GM23338 (cell line): ENCODE data around the gene ZNF354C.

Experiments used
- CREB1 ChIP-seq: fragments of 250-450 bp; sonication (Bioruptor Pico); IDR thresholded peaks from 2 replicates; pipeline ENCODE4 v1.5.0; 2020; ENCODE audit warnings: low read depth, mild to moderate bottlenecking, moderate library complexity
- EZH2phosphoT487 ChIP-seq: fragments of 200-600 bp; sonication (generic); IDR thresholded peaks from one replicate; pipeline ENCODE4 v1.8.1; 2018; ENCODE audit warnings: antibody characterized with exemption; ENCODE audit not compliant: unreplicated experiment
- POLR2AphosphoS5 ChIP-seq: IDR thresholded peaks from 2 replicates; pipeline ENCODE4 v1.6.1; 2016; ENCODE audit warnings: antibody characterized with exemption, low read depth
- TF ChIP-seq, protein P1 (sequence below): IDR thresholded peaks from one replicate; pipeline ENCODE4 v1.6.1; 2018; ENCODE audit warnings: antibody characterized with exemption; ENCODE audit not compliant: unreplicated experiment
- TF ChIP-seq, protein P2 (sequence below): IDR thresholded peaks from 2 replicates; pipeline ENCODE4 v1.6.1; 2016; ENCODE audit warnings: antibody characterized with exemption

DNA sequence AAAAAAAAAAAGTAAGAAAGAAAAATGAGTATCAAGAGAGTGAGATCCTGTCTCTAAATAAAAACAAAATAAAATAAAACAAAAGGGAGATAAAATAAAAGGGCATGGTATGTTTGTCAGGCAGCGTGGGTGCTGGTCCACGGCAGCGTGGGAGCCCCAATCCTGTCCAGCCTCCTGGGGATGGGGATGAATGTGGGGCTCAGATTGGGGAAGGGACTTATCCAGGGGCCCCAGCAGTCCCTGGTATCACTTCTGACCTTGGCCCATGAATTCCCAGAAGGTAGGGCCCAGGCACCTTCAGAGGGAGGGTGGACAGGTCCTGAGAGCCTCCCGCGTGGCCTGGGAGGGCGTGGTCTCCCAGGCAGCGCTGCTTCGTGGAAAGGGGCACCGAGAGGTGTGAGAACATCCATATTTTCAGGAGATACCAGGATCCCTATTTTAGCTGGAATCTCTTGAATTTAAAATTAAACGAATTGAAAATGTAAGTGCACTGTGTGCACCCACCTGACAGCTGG, 71.2 kb downstream of the ZNF354C start:
- TF ChIP-seq, protein P1, sequence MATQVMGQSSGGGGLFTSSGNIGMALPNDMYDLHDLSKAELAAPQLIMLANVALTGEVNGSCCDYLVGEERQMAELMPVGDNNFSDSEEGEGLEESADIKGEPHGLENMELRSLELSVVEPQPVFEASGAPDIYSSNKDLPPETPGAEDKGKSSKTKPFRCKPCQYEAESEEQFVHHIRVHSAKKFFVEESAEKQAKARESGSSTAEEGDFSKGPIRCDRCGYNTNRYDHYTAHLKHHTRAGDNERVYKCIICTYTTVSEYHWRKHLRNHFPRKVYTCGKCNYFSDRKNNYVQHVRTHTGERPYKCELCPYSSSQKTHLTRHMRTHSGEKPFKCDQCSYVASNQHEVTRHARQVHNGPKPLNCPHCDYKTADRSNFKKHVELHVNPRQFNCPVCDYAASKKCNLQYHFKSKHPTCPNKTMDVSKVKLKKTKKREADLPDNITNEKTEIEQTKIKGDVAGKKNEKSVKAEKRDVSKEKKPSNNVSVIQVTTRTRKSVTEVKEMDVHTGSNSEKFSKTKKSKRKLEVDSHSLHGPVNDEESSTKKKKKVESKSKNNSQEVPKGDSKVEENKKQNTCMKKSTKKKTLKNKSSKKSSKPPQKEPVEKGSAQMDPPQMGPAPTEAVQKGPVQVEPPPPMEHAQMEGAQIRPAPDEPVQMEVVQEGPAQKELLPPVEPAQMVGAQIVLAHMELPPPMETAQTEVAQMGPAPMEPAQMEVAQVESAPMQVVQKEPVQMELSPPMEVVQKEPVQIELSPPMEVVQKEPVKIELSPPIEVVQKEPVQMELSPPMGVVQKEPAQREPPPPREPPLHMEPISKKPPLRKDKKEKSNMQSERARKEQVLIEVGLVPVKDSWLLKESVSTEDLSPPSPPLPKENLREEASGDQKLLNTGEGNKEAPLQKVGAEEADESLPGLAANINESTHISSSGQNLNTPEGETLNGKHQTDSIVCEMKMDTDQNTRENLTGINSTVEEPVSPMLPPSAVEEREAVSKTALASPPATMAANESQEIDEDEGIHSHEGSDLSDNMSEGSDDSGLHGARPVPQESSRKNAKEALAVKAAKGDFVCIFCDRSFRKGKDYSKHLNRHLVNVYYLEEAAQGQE: no peak
- TF ChIP-seq, protein P2, sequence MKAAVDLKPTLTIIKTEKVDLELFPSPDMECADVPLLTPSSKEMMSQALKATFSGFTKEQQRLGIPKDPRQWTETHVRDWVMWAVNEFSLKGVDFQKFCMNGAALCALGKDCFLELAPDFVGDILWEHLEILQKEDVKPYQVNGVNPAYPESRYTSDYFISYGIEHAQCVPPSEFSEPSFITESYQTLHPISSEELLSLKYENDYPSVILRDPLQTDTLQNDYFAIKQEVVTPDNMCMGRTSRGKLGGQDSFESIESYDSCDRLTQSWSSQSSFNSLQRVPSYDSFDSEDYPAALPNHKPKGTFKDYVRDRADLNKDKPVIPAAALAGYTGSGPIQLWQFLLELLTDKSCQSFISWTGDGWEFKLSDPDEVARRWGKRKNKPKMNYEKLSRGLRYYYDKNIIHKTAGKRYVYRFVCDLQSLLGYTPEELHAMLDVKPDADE: no peak
- TF ChIP-seq CREB1 (CRISPR knock-in tag): no peak
- no peak for TF ChIP-seq EZH2phosphoT487
- no peak for TF ChIP-seq POLR2AphosphoS5
